ENCODE data around the gene HSD17B8.

The HSD17B8 gene

DNA sequence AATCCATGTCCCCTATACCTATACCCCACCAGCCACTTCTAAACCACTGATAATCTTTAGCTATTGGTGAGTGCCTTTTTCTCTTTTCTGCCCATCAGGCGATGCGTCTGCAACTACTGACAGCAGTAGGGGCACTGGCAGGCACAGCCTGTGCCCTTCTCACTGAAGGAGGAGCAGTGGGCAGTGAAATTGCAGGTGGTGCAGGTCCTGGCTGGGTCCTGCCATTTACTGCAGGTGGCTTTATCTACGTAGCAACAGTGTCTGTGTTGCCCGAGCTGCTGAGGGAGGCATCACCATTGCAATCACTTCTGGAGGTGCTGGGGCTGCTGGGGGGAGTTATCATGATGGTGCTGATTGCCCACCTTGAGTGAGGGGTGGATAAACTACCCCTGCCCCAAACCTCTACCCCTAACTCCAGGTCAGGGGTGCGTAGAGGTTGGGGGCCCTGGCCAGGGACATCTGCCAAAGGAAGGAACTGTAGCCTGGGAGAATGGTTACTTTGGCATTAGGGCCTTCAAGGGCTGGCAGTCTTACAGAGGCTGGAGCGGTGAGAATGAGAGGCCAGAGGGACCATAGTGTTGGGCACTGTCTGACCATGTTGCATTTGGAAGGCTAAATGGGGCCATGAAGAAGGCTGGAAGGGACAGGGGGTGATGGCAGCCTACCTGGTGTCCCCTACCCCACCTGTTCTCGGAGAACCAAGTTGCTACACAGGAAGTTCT lies 851 bp upstream of the HSD17B8 start:
- Histone ChIP-seq H3K36me3 (ENCODE audit: control insufficient read depth, insufficient read depth, low read length, severe bottlenecking) (peaks cover 26% of the 10 kb centered on the region), H3K4me3 (ENCODE audit: low read length) (peak overlapping the region; percentile 84), H3K9ac (ENCODE audit: low read length) (peak overlapping the region; percentile 10), H3K9me3 (ENCODE audit: control insufficient read depth, low read length) (no peaks in the 10 kb centered on the region), H3K27me3 (replicated peaks; ENCODE audit: control insufficient read depth, insufficient read depth, low read length) (no peaks in the 10 kb centered on the region), H3K4me1 (ENCODE audit: control insufficient read depth, insufficient read depth, low read length) (peaks cover 58% of the 10 kb centered on the region)
- DNase-seq (ENCODE audit: low read depth), result no peak

DNA sequence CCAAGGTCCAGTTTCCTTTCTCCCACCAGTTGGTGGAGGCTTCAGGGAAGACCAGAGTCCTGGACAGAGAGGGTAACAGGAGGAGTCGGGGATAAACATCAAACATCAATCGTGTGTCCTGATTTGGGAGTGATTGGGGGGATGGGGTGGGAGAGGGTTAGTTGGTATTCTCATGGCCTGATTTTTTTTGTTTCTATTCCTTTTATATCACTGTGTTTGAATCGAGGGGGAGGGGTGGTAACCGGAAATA lies 365 bp upstream of the HSD17B8 start:
- Histone ChIP-seq H3K36me3 (ENCODE audit: control insufficient read depth, insufficient read depth, low read length, severe bottlenecking) (peaks cover 26% of the 10 kb centered on the region), H3K4me1 (ENCODE audit: control insufficient read depth, insufficient read depth, low read length) (peaks cover 59% of the 10 kb centered on the region), H3K27me3 (replicated peaks; ENCODE audit: control insufficient read depth, insufficient read depth, low read length) (no peaks in the 10 kb centered on the region), H3K9me3 (ENCODE audit: control insufficient read depth, low read length) (no peaks in the 10 kb centered on the region), H3K9ac (ENCODE audit: low read length) (peak overlapping the region; percentile 10), H3K4me3 (ENCODE audit: low read length) (peak overlapping the region; percentile 84)
- no peak for DNase-seq (ENCODE audit: low read depth)

GRCh38 chr6:33205191-33206026 lies 954 bp downstream of the HSD17B8 start:
- Histone ChIP-seq H3K4me1 (ENCODE audit: control insufficient read depth, insufficient read depth, low read length) (peaks cover 53% of the 10 kb centered on the region), H3K4me3 (ENCODE audit: low read length) (peak overlapping the region; percentile 84), H3K27me3 (replicated peaks; ENCODE audit: control insufficient read depth, insufficient read depth, low read length) (no peaks in the 10 kb centered on the region), H3K9ac (ENCODE audit: low read length) (peak overlapping the region; percentile 84), H3K36me3 (ENCODE audit: control insufficient read depth, insufficient read depth, low read length, severe bottlenecking) (peaks cover 37% of the 10 kb centered on the region), H3K9me3 (ENCODE audit: control insufficient read depth, low read length) (no peaks in the 10 kb centered on the region)
- no peak for DNase-seq (ENCODE audit: low read depth)

DNA sequence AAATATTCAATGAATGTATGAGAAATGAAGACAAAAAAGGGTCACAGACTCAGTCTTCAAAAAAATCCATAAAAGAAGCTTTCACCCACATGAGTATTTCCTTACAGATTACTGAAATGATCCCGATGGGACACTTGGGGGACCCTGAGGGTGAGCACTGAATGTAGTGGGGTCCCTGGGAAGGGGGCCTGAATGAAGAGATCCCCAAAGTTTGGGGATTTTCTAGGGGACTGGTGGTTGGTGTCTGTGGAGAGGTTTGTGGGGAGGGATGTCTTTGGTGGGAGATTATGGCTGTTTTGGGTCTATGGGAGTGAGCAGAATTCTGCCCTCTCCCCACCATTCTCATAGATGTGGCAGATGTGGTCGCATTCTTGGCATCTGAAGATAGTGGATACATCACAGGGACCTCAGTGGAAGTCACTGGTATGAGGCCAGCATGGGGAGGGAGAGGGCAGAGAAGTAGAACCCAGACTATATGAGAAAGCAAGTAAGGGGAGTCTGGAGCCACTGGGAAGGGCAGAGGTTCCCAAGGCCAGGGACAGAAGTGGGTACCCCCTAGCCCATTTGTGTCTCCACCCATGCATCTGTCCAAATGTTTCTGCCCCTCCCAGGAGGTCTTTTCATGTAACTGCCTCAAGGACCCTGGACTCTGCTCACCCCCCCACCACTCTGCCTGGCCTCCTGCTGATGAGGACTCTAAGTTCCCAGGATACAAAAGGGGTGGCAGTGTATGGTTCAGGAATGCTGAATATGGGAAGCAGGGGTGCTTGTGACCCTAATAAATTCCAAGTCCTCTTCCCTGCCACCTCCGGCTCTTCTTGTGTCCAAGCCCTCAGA lies 1.8 kb downstream of the HSD17B8 start:
- Histone ChIP-seq H3K27me3 (replicated peaks; ENCODE audit: control insufficient read depth, insufficient read depth, low read length) (no peaks in the 10 kb centered on the region), H3K9me3 (ENCODE audit: control insufficient read depth, low read length) (no peaks in the 10 kb centered on the region), H3K4me1 (ENCODE audit: control insufficient read depth, insufficient read depth, low read length) (peaks cover 53% of the 10 kb centered on the region), H3K4me3 (ENCODE audit: low read length) (no peak overlapping the region), H3K9ac (ENCODE audit: low read length) (no peak overlapping the region), H3K36me3 (ENCODE audit: control insufficient read depth, insufficient read depth, low read length, severe bottlenecking) (peaks cover 42% of the 10 kb centered on the region)
- no peak for DNase-seq (ENCODE audit: low read depth)

DNA sequence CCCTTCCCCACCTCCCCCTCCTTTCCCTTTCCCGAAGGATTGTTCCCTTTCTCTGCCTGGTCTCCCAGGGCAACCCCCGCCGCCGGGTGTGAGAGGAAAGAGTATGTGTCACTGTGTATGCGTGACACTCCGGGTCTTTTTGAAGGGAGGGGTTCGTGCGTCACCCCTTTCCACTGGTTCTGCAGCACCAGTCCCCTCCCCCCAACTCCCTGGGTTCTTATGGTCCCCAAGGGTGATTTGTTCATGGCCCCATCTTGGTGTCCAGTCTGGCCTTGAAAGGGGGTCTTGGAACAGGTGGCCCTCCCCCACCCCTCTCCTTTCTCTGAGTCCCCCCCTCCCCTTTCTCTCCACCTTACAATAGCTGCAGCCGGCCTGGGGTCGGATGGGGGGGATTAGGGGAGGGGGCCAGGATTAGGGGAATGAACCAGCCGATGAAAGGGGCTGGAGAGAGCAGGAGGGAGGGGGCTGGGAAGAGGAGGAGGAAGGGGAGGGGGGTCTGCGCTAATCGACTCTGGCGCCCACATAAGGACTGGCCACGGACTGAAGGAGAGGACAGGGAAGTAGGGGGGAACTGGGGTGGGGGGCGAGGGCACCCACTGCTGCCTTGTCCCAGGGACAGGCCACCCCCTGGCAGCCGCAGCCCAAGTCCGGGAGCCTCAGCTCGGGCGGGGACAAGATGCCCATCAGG lies 2.6 kb downstream of the HSD17B8 start:
- no peaks in the 10 kb centered on the region for H3K9me3 ChIP-seq (ENCODE audit: control insufficient read depth, low read length)
- H3K9ac ChIP-seq (ENCODE audit: low read length), result peak overlapping the region; percentile 99
- H3K4me3 ChIP-seq (ENCODE audit: low read length), result peak overlapping the region; percentile 95
- H3K27me3 ChIP-seq (replicated peaks; ENCODE audit: control insufficient read depth, insufficient read depth, low read length), result no peaks in the 10 kb centered on the region
- peaks cover 48% of the 10 kb centered on the region for H3K4me1 ChIP-seq (ENCODE audit: control insufficient read depth, insufficient read depth, low read length)
- peaks cover 38% of the 10 kb centered on the region for H3K36me3 ChIP-seq (ENCODE audit: control insufficient read depth, insufficient read depth, low read length, severe bottlenecking)
- DNase-seq (ENCODE audit: low read depth), result peak; percentile 47

GRCh38 chr6:33207552-33208090 lies 3.2 kb downstream of the HSD17B8 start:
- Histone ChIP-seq H3K9ac (ENCODE audit: low read length) (peak overlapping the region; percentile 99), H3K9me3 (ENCODE audit: control insufficient read depth, low read length) (no peaks in the 10 kb centered on the region), H3K36me3 (ENCODE audit: control insufficient read depth, insufficient read depth, low read length, severe bottlenecking) (peaks cover 32% of the 10 kb centered on the region), H3K4me3 (ENCODE audit: low read length) (peak overlapping the region; percentile 95), H3K27me3 (replicated peaks; ENCODE audit: control insufficient read depth, insufficient read depth, low read length) (no peaks in the 10 kb centered on the region), H3K4me1 (ENCODE audit: control insufficient read depth, insufficient read depth, low read length) (peaks cover 45% of the 10 kb centered on the region)
- DNase-seq (ENCODE audit: low read depth), result peak; percentile 87

- H3K27me3 ChIP-seq (replicated peaks; ENCODE audit: control insufficient read depth, insufficient read depth, low read length), result no peaks in the 10 kb centered on the region
- H3K36me3 ChIP-seq (ENCODE audit: control insufficient read depth, insufficient read depth, low read length, severe bottlenecking), result peaks cover 25% of the 10 kb centered on the region
- no peaks in the 10 kb centered on the region for H3K9me3 ChIP-seq (ENCODE audit: control insufficient read depth, low read length)
- H3K9ac ChIP-seq (ENCODE audit: low read length), result peak within 1 kb of the TSS; percentile 99
- H3K4me1 ChIP-seq (ENCODE audit: control insufficient read depth, insufficient read depth, low read length), result peaks cover 43% of the 10 kb centered on the region
- peak within 1 kb of the TSS; percentile 95 for H3K4me3 ChIP-seq (ENCODE audit: low read length)
- DNase-seq (ENCODE audit: low read depth), result peak; percentile 96
These were observed 3.9 kb downstream of the HSD17B8 start, which contains the start of gene RING1 for GRCh38 chr6:33208091-33208967. Gene RING1 (plus strand): TSS chr6:33208500. CDS start chr6:33208823, 323 bp downstream.

GRCh38 chr6:33209856-33210255 lies 5.4 kb downstream of the HSD17B8 start:
- Histone ChIP-seq H3K9ac (ENCODE audit: low read length) (no peak overlapping the region), H3K9me3 (ENCODE audit: control insufficient read depth, low read length) (no peaks in the 10 kb centered on the region), H3K4me3 (ENCODE audit: low read length) (no peak overlapping the region)

GRCh38 chr6:33211136-33211535 lies 6.7 kb downstream of the HSD17B8 start:
- Histone ChIP-seq H3K27me3 (replicated peaks; ENCODE audit: control insufficient read depth, insufficient read depth, low read length) (no peaks in the 10 kb centered on the region), H3K9me3 (ENCODE audit: control insufficient read depth, low read length) (no peaks in the 10 kb centered on the region), H3K36me3 (ENCODE audit: control insufficient read depth, insufficient read depth, low read length, severe bottlenecking) (peaks cover 17% of the 10 kb centered on the region), H3K4me1 (ENCODE audit: control insufficient read depth, insufficient read depth, low read length) (peaks cover 25% of the 10 kb centered on the region), H3K4me3 (ENCODE audit: low read length) (no peak overlapping the region), H3K9ac (ENCODE audit: low read length) (no peak overlapping the region)
- DNase-seq (ENCODE audit: low read depth), result no peak

More at GRCh38 chr6:33209856-33210255, 5.4 kb downstream of the HSD17B8 start:
- peaks cover 35% of the 10 kb centered on the region for H3K4me1 ChIP-seq (ENCODE audit: control insufficient read depth, insufficient read depth, low read length)
- no peak for DNase-seq (ENCODE audit: low read depth)
- H3K27me3 ChIP-seq (replicated peaks; ENCODE audit: control insufficient read depth, insufficient read depth, low read length), result no peaks in the 10 kb centered on the region
- H3K36me3 ChIP-seq (ENCODE audit: control insufficient read depth, insufficient read depth, low read length, severe bottlenecking), result peaks cover 17% of the 10 kb centered on the region
